ENCODE measurements around the gene CNTN4. TPM values are rescaled to one million over a fixed set of nuclear protein-coding genes. Genes with fewer than 3 reads are reported as not detected.

CNTN4 gene
- total RNA-seq, 1 experiment from 2014 or later, result 1.6 TPM

DNA sequence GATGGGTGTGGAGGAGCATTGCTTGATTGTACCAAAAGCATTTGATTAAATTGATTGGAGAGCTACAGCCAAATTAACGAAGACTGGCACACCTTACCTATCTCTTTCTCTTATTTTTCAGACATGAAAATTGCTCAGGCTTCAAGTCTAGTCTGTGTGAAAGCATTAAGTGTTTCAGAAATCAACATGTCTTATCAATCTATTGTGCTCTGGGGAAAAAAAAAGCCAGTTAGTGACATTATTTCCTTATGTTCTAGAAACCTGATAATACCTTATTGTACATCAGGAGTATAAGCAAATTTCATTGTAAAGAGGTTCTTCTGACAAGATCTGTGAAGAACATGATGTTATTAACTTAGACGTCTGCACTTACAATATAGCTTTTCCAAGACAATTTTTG lies 546.3 kb downstream of the CNTN4 start:
- Histone ChIP-seq H2BK120ac (ENCODE audit: low read depth, low read length, poor library complexity, severe bottlenecking) (no peak overlapping the region), H3K18ac (ENCODE audit: insufficient read length, low read depth, low read length) (no peak overlapping the region), H3K56ac (ENCODE audit: insufficient read length, low read depth, low read length) (no peak overlapping the region), H3K4me1 (ENCODE audit: insufficient read depth, low read length) (no peaks in the 10 kb centered on the region), H2AFZ (ENCODE audit: low read length) (no peak overlapping the region), H3K4me2 (ENCODE audit: insufficient read depth, insufficient read length, low read length) (no peak overlapping the region), H2BK20ac (ENCODE audit: low read depth, low read length, poor library complexity, severe bottlenecking) (no peak overlapping the region), H3K79me1 (ENCODE audit: insufficient read depth, low read depth, low read length, poor library complexity, severe bottlenecking) (no peaks in the 10 kb centered on the region), H3K79me2 (ENCODE audit: insufficient read depth, low read length) (no peaks in the 10 kb centered on the region), H3T11ph (ENCODE audit: low read length) (no peak overlapping the region), H2BK15ac (ENCODE audit: low read depth, low read length) (no peak overlapping the region), H2BK12ac (ENCODE audit: insufficient read length, low read depth, low read length) (no peak overlapping the region), H3K27ac (ENCODE audit: insufficient read length, low read depth, low read length) (no peak overlapping the region), H2BK5ac (ENCODE audit: insufficient read length, low read length) (no peak overlapping the region), H4K20me1 (ENCODE audit: control insufficient read depth, insufficient read depth, insufficient read length) (no peaks in the 10 kb centered on the region), H4K5ac (ENCODE audit: insufficient read length, low read depth, low read length) (no peak overlapping the region), H4K91ac (ENCODE audit: insufficient read length, low read depth, low read length) (no peak overlapping the region), H3K27me3 (ENCODE audit: insufficient read depth, low read length) (no peaks in the 10 kb centered on the region; the same call in 1 of the 2 replicates), H4K8ac (replicated peaks; ENCODE audit: insufficient read length, low read depth, low read length) (no peak overlapping the region), H3K4ac (ENCODE audit: low read depth, low read length) (no peak overlapping the region), H3K9ac (ENCODE audit: extremely low read depth, insufficient read length, low read length) (no peak overlapping the region), H3K23me2 (ENCODE audit: insufficient read length, low read depth, low read length, poor library complexity, severe bottlenecking) (no peaks in the 10 kb centered on the region), H3K9me3 (ENCODE audit: control insufficient read depth, low read depth, low read length) (no peaks in the 10 kb centered on the region), H2AK5ac (ENCODE audit: insufficient read length, low read length) (no peak overlapping the region), H3K23ac (ENCODE audit: insufficient read length, low read depth, low read length) (no peak overlapping the region), H3K14ac (ENCODE audit: insufficient read depth, low read length) (no peak overlapping the region)
- Mint-ChIP-seq H3K4me3 (no peak overlapping the region), H3K9me3 (peaks cover 11% of the 10 kb centered on the region in 2 experiments), H3K27ac (no peak overlapping the region), H3K36me3 (ENCODE audit: insufficient read depth in 1 of 3, low read depth in 3 of 3) (peaks cover 0 to 15% (median 10%) of the 10 kb centered on the region in 3 experiments; a peak in 5 of 7 replicates), H3K27me3 (ENCODE audit: low read depth) (no peaks in the 10 kb centered on the region), H3K4me1 (no peaks in the 10 kb centered on the region)
- no peak for DNase-seq
- TF ChIP-seq, protein P1, sequence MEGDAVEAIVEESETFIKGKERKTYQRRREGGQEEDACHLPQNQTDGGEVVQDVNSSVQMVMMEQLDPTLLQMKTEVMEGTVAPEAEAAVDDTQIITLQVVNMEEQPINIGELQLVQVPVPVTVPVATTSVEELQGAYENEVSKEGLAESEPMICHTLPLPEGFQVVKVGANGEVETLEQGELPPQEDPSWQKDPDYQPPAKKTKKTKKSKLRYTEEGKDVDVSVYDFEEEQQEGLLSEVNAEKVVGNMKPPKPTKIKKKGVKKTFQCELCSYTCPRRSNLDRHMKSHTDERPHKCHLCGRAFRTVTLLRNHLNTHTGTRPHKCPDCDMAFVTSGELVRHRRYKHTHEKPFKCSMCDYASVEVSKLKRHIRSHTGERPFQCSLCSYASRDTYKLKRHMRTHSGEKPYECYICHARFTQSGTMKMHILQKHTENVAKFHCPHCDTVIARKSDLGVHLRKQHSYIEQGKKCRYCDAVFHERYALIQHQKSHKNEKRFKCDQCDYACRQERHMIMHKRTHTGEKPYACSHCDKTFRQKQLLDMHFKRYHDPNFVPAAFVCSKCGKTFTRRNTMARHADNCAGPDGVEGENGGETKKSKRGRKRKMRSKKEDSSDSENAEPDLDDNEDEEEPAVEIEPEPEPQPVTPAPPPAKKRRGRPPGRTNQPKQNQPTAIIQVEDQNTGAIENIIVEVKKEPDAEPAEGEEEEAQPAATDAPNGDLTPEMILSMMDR (conservative IDR thresholded peaks at IDR 0.05), result no peak
- WGBS (ENCODE audit: extremely low coverage, insufficient read length, low lambda C conversion rate), result no CpG with 5 or more reads among the region's 2 CpGs

All from H9 (cell line).